GM06990 (cell line): ENCODE results near the gene PPP1R36.
"Not testable (repeated sequence)": the region's sequence is repeated elsewhere in the genome, so short reads cannot be mapped to it uniquely, and the experiment has no call there.

Experiments used
- DNase-seq: peaks from one replicate; pipeline ENCODE4 v3.0.0-alpha.2; 2011; ENCODE audit not compliant: insufficient read length; ENCODE audit errors: extremely low read depth
- H3K27me3 ChIP-seq: replicated peaks from 2 replicates; pipeline ENCODE4 v1.6.0; 2011; ENCODE audit warnings: low read length; ENCODE audit not compliant: control insufficient read depth, insufficient read depth
- H3K36me3 ChIP-seq: 2 replicates; pipeline ENCODE4 v1.5.1; 2011; ENCODE audit warnings: low read length; ENCODE audit not compliant: control insufficient read depth, insufficient read depth
- H3K4me3 ChIP-seq: replicated peaks from 2 replicates; pipeline ENCODE4 v1.5.1; 2011; ENCODE audit warnings: low read depth, mild to moderate bottlenecking, control low read depth, low read length
- TF ChIP-seq, protein P1 (sequence below): IDR thresholded peaks from 2 replicates; pipeline ENCODE4 v1.5.1; 2011; ENCODE audit warnings: low read length, control low read depth, mild to moderate bottlenecking, inconsistent platforms; ENCODE audit not compliant: insufficient read depth, poor library complexity, severe bottlenecking

The PPP1R36 gene

DNA sequence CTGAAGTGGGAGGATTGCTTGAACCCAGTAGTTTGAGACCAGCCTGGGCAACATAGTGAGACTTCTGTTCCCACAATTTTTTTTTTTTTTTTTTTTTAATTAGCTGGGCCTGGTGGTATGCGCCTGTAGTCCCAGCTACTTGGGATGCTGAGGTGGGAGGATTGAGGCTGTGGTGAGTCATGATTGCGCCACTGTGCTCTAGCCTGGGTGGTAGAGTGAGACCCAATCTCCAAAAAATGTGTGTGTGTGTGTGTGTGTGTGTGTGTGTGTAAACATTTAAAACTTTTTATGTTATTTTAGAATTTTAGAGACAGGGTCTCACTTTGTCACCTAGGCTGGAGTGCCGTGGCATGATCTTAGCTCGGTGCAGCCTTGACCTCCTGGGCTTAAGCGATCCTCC is 6.8 kb downstream of the PPP1R36 start:
- TF ChIP-seq, protein P1, sequence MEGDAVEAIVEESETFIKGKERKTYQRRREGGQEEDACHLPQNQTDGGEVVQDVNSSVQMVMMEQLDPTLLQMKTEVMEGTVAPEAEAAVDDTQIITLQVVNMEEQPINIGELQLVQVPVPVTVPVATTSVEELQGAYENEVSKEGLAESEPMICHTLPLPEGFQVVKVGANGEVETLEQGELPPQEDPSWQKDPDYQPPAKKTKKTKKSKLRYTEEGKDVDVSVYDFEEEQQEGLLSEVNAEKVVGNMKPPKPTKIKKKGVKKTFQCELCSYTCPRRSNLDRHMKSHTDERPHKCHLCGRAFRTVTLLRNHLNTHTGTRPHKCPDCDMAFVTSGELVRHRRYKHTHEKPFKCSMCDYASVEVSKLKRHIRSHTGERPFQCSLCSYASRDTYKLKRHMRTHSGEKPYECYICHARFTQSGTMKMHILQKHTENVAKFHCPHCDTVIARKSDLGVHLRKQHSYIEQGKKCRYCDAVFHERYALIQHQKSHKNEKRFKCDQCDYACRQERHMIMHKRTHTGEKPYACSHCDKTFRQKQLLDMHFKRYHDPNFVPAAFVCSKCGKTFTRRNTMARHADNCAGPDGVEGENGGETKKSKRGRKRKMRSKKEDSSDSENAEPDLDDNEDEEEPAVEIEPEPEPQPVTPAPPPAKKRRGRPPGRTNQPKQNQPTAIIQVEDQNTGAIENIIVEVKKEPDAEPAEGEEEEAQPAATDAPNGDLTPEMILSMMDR: no peak

DNA sequence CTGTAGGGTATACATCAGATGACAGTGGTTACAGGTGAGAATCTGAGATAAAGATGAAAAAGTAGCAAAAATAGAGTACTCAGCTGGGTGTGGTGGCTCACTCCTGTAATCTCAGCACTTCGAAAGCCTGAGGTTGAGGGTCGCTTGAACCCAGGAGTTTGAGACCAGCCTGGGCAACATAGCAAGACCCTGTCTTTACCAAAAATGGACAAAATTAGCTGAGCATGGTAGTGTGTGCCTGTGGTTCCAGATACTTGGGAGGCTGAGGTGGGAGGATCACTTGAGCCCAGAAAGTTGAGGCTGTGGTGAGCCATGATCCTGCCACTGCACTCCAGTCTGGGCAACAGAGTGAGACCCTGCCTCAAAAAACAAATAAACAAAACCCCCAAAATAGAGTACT is 8.5 kb downstream of the PPP1R36 start:
- not testable (repeated sequence) for H3K27me3 ChIP-seq, DNase-seq, H3K4me3 ChIP-seq, H3K36me3 ChIP-seq

More for the DNA sequence above, 6.8 kb downstream of the PPP1R36 start:
- no peak for DNase-seq
- H3K4me3 ChIP-seq: no peak overlapping the region
- H3K36me3 ChIP-seq: no peaks in the 10 kb centered on the region
- H3K27me3 ChIP-seq: no peaks in the 10 kb centered on the region; the same call in 1 of the 2 replicates

DNA sequence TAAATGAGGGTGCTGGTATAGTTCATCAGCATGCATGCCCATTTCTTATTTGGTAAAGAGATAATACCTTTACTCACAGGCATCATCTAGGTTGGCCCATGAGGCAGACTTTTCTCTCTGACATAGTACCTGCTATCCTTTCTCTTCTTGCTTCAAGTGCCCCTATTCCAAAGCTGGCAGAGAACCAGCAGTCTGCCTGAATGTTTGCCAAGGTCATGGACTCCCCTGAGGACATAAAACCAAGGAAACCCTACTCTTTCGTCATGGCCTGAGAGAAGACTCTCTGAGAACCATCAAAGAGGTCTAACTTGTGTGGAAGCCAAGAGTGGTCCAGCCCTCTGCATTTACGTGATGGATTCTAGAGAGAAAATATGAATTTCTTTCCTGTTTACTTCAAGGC is 11.9 kb downstream of the PPP1R36 start:
- no peaks in the 10 kb centered on the region for H3K36me3 ChIP-seq
- TF ChIP-seq, protein P1: no peak
- no peaks in the 10 kb centered on the region; the same call in 1 of the 2 replicates for H3K27me3 ChIP-seq
- no peak for DNase-seq
- no peak overlapping the region for H3K4me3 ChIP-seq

DNA sequence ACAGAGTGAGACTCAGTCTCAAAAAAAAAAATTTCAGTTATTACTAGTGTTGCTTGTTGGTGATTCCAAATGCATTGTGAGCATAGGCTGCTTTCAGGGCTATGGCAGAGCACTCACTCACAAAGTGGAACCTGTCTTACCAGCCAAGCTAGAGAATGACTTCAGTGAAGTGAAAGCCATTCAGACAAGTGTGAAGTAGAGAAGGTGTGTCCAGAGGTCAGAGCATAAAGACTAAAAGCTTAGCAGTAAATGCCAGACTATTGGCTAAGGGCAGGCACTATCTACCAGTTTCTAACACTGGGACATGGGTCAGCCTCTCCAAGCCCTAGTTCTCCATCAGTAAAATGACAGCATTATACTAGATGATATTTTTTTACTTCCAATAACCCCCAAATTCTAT is 12.7 kb downstream of the PPP1R36 start:
- Histone ChIP-seq H3K27me3 (no peaks in the 10 kb centered on the region; the same call in 1 of the 2 replicates), H3K36me3 (no peaks in the 10 kb centered on the region), H3K4me3 (no peak overlapping the region)
- no peak for DNase-seq
- TF ChIP-seq, protein P1: no peak

GRCh38 chr14:64563696-64564095 is 13.9 kb downstream of the PPP1R36 start:
- TF ChIP-seq, protein P1: no peak
- no peak overlapping the region for H3K4me3 ChIP-seq
- H3K36me3 ChIP-seq: no peaks in the 10 kb centered on the region
- no peaks in the 10 kb centered on the region for H3K27me3 ChIP-seq
- no peak for DNase-seq

GRCh38 chr14:64566651-64567122 is 16.9 kb downstream of the PPP1R36 start:
- H3K4me3 ChIP-seq: no peak overlapping the region
- DNase-seq: no peak
- TF ChIP-seq, protein P1: no peak
- no peaks in the 10 kb centered on the region for H3K27me3 ChIP-seq
- no peaks in the 10 kb centered on the region for H3K36me3 ChIP-seq
